GM19328 (cell line): ENCODE results near the gene RECQL.
"Not testable (repeated sequence)": the region's sequence is repeated elsewhere in the genome, so short reads cannot be mapped to it uniquely, and the experiment has no call there.

ENCODE experiments used
- ATAC-seq: cut with Tn5 transposase; IDR thresholded peaks from one replicate; pipeline ENCODE4 v1.9.1; 2021; ENCODE audit warnings: mild to moderate bottlenecking, moderate library complexity; ENCODE audit not compliant: unreplicated experiment

The RECQL gene

DNA sequence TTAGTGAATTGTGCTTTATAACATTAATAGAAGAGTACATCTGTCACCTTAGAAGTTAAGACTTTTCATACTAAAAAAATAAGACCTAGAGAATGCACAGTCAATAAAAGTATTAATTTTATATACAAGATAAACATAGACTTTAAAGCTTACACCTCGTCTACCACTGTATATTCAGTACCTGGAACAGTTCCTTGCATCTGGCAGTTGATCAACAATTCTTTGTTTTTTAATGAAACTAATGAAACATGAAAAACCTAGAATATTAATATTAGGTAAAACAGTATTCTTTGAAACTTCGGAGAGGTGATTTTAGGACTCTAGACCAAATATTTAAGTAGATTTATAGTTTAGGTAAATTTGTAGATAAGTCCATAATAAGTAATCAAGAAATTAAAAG lies 4.5 kb upstream of the RECQL start:
- no peak for ATAC-seq

DNA sequence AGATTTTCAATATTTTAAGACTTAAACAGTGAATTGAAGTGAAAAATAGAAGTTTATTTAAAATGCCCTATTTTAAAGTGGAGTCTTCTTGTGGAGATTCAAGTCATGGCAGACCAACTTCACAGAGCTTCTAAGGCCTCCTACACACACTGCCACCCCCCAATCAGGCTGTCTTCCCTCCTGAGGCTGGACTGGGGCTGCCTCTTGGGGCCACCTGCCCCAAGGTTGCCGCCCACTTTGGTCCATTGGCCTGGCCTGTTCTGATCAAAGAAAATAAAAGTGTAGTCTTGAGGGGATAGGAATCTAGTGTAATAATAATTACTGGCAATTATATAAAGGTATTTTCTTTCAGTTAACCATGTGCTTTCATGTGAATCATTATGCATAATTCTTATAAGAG lies 1.4 kb upstream of the RECQL start:
- no peak for ATAC-seq

GRCh38 chr12:21502164-21502496 lies 695 bp upstream of the RECQL start:
- peak; percentile 0 for ATAC-seq

DNA sequence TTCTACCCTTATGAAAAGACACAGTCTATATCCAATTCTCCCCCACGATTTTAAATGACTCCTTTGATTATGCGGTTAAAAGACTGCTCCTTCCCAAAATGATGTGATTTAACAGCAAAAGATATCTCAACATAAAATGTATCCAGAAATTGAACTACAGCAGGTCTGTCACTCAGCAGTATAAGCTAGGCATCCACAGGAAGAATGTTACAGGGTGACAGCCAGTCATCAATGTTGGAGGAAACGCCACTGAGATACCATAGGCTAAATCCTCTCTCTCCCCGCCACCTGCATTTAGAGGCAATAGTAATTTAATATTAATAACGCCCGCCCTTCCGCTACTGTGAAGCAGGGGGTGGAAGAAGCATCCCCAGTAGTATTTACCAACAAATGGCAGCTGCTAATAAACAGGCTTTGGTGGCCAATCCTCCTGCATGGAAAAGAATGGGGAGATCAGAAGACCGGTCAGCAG lies 613 bp downstream of the RECQL start:
- ATAC-seq: peak; percentile 3

GRCh38 chr12:21499765-21500164 lies 1.7 kb downstream of the RECQL start:
- no peak for ATAC-seq

- no peak for ATAC-seq
Observed at GRCh38 chr12:21485998-21486397, 15.4 kb downstream of the RECQL start.

GRCh38 chr12:21483531-21483930 lies 17.9 kb downstream of the RECQL start:
- no peak for ATAC-seq

- no peak for ATAC-seq
Observed at GRCh38 chr12:21478756-21479455, 22.5 kb downstream of the RECQL start.

DNA sequence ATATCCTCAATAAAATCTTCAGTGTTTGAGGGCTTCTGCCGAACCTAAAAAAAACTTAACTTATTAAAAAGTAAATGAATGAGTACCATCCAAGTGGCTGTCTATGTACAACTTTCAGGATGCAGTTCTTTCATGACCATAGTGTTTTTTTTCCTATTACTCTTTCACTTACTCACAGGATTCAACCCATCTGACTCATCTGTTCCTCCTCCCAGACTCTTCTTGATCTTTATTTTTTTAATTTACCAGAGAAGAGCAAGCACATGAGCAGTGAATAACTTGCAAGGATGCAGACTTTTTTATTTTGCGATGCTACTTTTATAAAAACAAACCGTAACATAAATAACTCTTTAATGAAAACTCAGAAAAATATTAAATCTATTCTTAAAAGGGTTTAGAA lies 24.5 kb downstream of the RECQL start:
- ATAC-seq: no peak

DNA sequence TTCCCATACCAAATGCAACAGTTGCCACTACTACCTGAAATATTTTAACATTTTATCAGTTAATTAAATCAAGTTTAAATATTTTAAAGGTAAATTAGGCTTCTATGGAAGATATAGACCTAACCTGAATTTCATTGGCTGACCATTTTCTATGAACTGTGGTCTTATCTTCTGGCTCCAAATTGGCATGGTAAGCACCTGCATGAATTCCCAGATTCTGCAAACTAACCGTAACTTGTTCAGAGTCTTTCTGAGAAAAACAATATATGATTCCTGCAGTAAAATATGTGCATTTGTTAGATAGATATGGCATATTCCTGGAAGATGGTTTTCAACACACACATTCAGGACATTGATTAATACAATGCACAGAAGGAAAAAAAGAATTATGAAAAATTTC lies 25.9 kb downstream of the RECQL start:
- ATAC-seq: no peak

DNA sequence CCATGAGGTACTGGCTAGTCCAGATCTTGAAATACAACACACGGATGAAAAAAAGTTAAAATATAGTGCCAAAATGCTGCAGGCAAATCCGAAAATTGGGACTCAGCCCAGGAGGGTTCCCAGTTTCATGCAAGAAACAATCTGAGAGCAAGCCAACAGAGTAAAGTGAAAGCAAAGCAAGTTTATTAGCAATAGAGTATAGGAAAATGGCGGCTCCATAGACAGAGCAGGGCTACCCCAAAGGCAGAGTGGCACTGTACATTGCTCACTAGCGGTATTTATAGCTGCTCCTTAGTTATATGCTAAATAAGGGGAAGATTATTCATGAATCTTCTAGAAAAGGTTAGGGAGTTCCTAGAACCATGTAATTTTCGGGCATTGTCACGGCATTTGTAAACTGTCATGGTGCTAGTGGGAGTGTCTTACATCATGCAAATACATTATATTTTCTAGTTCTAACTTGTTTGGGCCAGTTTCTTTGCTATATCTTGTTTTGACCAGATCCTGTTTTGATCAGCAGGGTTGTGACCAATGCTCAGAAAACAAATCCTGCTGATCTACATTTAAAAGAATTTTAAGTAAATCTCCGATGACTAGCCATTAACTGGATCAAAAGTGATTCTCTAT lies 29.1 kb downstream of the RECQL start:
- no peak for ATAC-seq

DNA sequence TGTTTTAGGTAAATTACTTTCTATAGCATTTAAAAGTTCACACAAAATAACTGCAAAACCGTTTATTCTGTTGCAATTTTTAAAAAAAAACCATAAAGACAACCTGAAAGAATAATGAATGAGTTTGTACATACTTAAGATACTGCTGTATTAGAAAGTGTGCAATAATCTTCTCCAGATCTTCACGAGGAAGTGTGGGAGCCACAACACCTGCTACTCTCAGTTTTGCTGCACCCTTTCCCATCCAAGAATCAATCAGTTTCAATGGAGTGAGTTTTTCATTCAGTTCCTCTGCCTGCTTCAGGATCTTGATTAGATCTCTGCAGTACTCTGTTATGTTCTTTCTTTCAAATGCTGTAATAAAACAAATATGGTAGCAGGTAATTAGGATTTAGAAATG lies 30.1 kb downstream of the RECQL start:
- no peak for ATAC-seq

DNA sequence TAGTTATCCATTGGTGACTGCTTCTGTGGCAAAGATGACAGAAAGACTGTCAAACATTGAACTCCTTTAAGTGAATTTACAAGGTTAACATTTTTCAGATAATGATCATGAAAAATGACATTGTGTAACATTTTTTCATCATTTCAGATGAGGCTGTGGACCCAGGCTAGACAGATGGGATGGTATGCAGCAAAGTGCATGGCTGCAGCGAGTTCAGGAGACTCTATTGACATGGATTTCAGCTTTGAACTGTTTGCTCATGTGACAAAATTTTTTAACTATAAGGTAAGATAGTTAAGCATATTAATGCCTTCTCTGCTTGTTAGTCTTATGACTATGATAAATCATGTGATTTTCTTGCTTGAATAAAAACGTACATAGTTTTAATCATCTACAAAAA lies 34.1 kb downstream of the RECQL start:
- ATAC-seq: not testable (repeated sequence)

- no peak for ATAC-seq
Observed at GRCh38 chr12:21459474-21459873, 42.0 kb downstream of the RECQL start.

DNA sequence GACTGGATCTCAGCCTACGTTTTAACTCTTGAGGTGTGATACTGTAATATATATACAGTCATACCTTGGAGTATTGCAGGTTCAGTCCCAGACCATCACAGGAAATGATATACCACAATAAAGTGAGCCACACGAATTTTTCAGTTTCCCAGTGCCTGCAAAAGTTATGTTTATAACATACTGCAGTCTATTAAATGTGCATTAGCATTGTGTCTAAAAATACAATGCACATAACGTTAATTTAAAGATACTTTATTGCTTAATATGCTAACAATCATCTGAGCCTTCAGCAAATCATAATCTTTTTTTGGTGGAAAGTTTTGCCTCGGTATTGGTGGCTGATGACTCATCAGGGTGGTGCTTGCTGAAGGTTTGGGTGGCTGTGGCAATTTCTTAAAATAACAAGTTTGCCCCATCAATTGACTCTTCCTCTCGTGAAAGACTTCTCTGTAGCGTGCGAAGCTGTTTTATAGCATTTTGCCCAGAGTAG lies 45.1 kb downstream of the RECQL start:
- no peak for ATAC-seq

DNA sequence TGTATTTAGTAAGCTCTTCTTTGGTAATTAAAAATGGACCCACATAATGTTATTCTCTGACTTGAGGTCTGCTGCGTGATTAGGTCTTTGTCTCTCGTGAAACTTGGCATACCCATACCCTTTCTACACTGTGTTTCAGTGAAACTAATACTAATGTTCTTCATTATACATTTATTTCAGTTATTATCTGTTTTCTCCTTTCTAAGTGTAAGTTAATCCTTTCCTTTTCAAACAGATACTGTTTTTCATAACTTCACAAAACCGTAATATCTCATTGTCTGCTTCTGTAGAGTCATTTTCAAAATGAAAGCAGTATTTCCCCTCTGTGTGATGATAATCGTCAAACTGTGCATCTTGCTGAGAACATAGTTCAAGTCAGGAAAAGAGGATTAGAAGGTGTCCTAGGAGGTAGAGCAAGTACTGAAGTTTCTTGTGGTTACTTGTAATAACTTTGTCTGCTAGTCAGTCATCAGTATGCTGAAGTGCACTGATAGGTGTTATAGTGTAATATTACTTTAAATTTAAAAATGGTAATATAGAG lies 48.1 kb downstream of the RECQL start:
- ATAC-seq: no peak

DNA sequence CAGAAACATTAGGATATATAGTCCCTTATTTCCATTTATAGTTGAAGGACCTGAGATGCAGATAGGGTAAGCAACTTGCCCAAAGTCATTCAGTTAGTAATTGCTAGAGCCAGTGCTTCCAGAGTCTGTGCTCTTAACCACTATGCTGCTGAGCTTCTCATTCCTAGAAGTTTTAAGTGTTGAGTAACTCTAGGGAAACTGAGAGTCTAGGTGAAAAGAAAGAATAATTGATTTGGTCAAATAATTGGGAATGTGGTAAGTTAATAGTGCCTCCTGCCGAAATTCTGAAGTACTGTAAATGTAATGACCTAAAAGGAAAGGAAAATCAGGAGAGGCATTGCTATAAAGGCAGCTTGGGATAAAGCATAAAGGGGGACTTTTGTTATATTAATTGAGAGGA lies 49.9 kb downstream of the RECQL start:
- no peak for ATAC-seq

- ATAC-seq: no peak
Observed at GRCh38 chr12:21444193-21445146, 57.0 kb downstream of the RECQL start.

DNA sequence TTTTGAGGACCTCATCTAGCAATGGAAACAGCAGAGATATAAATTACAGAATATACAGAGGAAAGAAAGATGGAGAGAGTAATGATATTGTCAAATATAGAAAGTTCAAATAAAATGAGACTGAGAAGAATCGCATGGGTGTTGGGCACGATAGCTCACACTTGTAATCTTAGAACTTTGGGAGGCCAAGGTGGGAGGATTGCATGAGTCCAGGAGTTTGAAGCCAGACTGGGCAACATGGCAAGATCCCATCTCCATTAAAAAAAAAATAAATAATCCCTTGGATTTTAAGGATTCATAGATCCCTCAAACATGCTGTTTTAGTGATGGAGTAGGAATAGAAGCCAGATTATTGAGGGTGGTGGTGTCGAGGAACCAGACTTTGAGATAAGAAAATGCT lies 62.1 kb downstream of the RECQL start:
- ATAC-seq: no peak

DNA sequence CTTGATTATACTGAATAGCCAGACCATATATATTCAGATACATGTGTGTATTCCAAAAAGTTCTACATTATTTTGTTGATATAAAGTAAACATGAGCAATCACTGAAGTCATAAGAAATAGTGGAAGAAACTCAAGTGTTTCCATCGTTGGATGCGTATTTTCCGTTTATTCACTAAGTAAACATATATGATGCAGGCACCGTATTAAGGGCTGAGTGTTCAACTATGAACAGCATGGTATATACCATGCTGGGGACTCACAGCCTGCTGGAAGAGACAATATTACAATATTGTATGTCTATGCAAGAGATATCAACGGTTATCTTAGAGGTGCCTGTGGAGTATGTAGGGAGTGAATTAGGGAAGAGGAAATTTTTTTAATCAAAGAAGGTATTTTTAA lies 62.8 kb downstream of the RECQL start:
- no peak for ATAC-seq

DNA sequence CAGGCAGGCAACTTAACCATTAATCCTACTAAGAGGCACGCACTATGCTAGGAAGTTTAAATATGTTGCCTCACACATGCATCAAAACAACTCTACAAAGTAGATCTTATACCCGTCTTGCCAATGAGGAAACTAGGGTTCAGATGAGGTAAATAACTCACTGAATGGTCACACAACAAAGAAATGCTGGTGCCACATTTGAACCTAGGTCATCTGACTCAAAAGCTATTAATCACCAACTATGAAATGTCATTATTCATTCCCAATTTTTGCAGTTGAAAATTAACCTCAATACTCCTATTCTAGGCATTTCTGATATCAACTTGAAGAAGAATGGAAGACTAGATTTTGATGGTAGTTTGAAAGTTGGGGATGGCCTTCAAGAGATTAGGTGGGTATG lies 66.7 kb downstream of the RECQL start:
- no peak for ATAC-seq
